GM18519 (cell line): Measurements from ENCODE around the gene CRPPA.
"Not testable (repeated sequence)": the region's sequence is repeated elsewhere in the genome, so short reads cannot be mapped to it uniquely, and the experiment has no call there.

ENCODE experiments used
- ATAC-seq: cut with Tn5 transposase; IDR thresholded peaks from one replicate; pipeline ENCODE4 v1.9.1; 2021; ENCODE audit warnings: mild to moderate bottlenecking, moderate library complexity; ENCODE audit not compliant: unreplicated experiment, low FRiP score

The CRPPA gene

GRCh38 chr7:16421333-16422102 lies at the start of gene CRPPA:
Gene CRPPA (minus strand): TSS chr7:16421538. CDS start chr7:16421322, 216 bp downstream.
- ATAC-seq, result peak; percentile 27

GRCh38 chr7:16465469-16466361 lies 44.4 kb upstream of the CRPPA start, which contains the start of gene SOSTDC1:
Gene SOSTDC1 (minus strand): TSS chr7:16465738. CDS start chr7:16465668, 70 bp downstream.
- no peak for ATAC-seq

- no peak for ATAC-seq
Measured at GRCh38 chr7:16463949-16464715, 42.8 kb upstream of the CRPPA start.

GRCh38 chr7:16463520-16463919 lies 42.2 kb upstream of the CRPPA start:
- no peak for ATAC-seq

- ATAC-seq, result no peak
Measured at GRCh38 chr7:16462431-16462889, 41.1 kb upstream of the CRPPA start.

- ATAC-seq, result no peak
Measured at GRCh38 chr7:16460789-16461493, 39.6 kb upstream of the CRPPA start.

- not testable (repeated sequence) for ATAC-seq
Measured at GRCh38 chr7:16456303-16456702, 35.0 kb upstream of the CRPPA start.

- ATAC-seq, result no peak
Measured at GRCh38 chr7:16455591-16455990, 34.3 kb upstream of the CRPPA start.

GRCh38 chr7:16450366-16450765 lies 29.0 kb upstream of the CRPPA start:
- ATAC-seq, result no peak

- ATAC-seq, result no peak
Measured at GRCh38 chr7:16447876-16448275, 26.5 kb upstream of the CRPPA start.

GRCh38 chr7:16446508-16446907 lies 25.2 kb upstream of the CRPPA start:
- ATAC-seq, result no peak

- ATAC-seq, result not testable (repeated sequence)
Measured at GRCh38 chr7:16443871-16444270, 22.5 kb upstream of the CRPPA start.

GRCh38 chr7:16438988-16439387 lies 17.6 kb upstream of the CRPPA start:
- no peak for ATAC-seq

GRCh38 chr7:16436306-16436705 lies 15.0 kb upstream of the CRPPA start:
- no peak for ATAC-seq

- ATAC-seq, result no peak
Measured at GRCh38 chr7:16433568-16434122, 12.3 kb upstream of the CRPPA start.

- ATAC-seq, result no peak
Measured at GRCh38 chr7:16432425-16432731, 11.0 kb upstream of the CRPPA start.

- peak; percentile 74 for ATAC-seq
Measured at GRCh38 chr7:16431646-16432424, 10.5 kb upstream of the CRPPA start.

GRCh38 chr7:16430133-16430532 lies 8.8 kb upstream of the CRPPA start:
- no peak for ATAC-seq

GRCh38 chr7:16428672-16429071 lies 7.3 kb upstream of the CRPPA start:
- ATAC-seq, result no peak
